SK-N-SH treated with all-trans-retinoic acid at 6 μM for 48 hours (cell line): ENCODE measurements around the gene MACROD1.
A peak's percentile ranks its signal among the peaks of the same experiment; 100 is the strongest.

Experiments
- ATAC-seq: fragments of 200-7000 bp; cut with Tn5 transposase; 3 replicates; pipeline ENCODE4 v1.9.1; 2020; ENCODE audit warnings: mild to moderate bottlenecking, moderate library complexity
- ARNTL ChIP-seq: fragments of 450-650 bp; formaldehyde crosslinking; IDR thresholded peaks from 2 replicates; pipeline ENCODE4 v1.5.0; 2020; ENCODE audit warnings: low read depth, mild to moderate bottlenecking, moderate library complexity, borderline replicate concordance
- BACH2 ChIP-seq: fragments of 250-450 bp; sonication (Bioruptor Pico); IDR thresholded peaks from 2 replicates; pipeline ENCODE4 v1.9.0; 2021; ENCODE audit warnings: mild to moderate bottlenecking, borderline replicate concordance
- CSDC2 ChIP-seq: fragments of 250-450 bp; sonication (Bioruptor Pico); IDR thresholded peaks from 2 replicates; pipeline ENCODE4 v1.5.0; 2020; ENCODE audit warnings: mild to moderate bottlenecking, moderate library complexity
- CSRNP3 ChIP-seq: fragments of 250-450 bp; sonication (Bioruptor Pico); IDR thresholded peaks from 2 replicates; pipeline ENCODE4 v1.5.1; 2021; ENCODE audit warnings: mild to moderate bottlenecking, moderate library complexity
- ESRRG ChIP-seq: fragments of 250-450 bp; sonication (Bioruptor Pico); IDR thresholded peaks from 2 replicates; pipeline ENCODE4 v1.6.1; 2021; ENCODE audit warnings: mild to moderate bottlenecking
- GLIS3 ChIP-seq: fragments of 250-450 bp; sonication (Bioruptor Pico); IDR thresholded peaks from 2 replicates; pipeline ENCODE4 v1.5.0; 2020; ENCODE audit warnings: mild to moderate bottlenecking, moderate library complexity
- ISL1 ChIP-seq: fragments of 250-450 bp; sonication (Bioruptor Pico); IDR thresholded peaks from 2 replicates; pipeline ENCODE4 v2.1.2; 2022; ENCODE audit warnings: mild to moderate bottlenecking, moderate library complexity
- OSR1 ChIP-seq: fragments of 250-450 bp; sonication (Bioruptor Pico); IDR thresholded peaks from 2 replicates; pipeline ENCODE4 v1.8.0; 2022; ENCODE audit warnings: moderate library complexity, mild to moderate bottlenecking, inconsistent platforms
- PATZ1 ChIP-seq: fragments of 250-450 bp; sonication (Bioruptor Pico); IDR thresholded peaks from 2 replicates; pipeline ENCODE4 v1.8.0; 2020; ENCODE audit warnings: mild to moderate bottlenecking, moderate library complexity, borderline replicate concordance
- PPARA ChIP-seq: fragments of 250-450 bp; sonication (Bioruptor Pico); IDR thresholded peaks from 2 replicates; pipeline ENCODE4 v1.5.0; 2020; ENCODE audit warnings: mild to moderate bottlenecking, borderline replicate concordance
- RARB ChIP-seq: fragments of 250-450 bp; sonication (Bioruptor Pico); IDR thresholded peaks from 2 replicates; pipeline ENCODE4 v1.8.0; 2021; ENCODE audit warnings: mild to moderate bottlenecking, moderate library complexity
- SNAI2 ChIP-seq: fragments of 250-450 bp; sonication (Bioruptor Pico); IDR thresholded peaks from 2 replicates; pipeline ENCODE4 v1.5.0; 2020; ENCODE audit warnings: mild to moderate bottlenecking, moderate library complexity
- TCF4 ChIP-seq: fragments of 250-450 bp; sonication (Bioruptor Pico); IDR thresholded peaks from 2 replicates; pipeline ENCODE4 v1.8.0; 2021; ENCODE audit warnings: mild to moderate bottlenecking, moderate library complexity, borderline replicate concordance
- TOX ChIP-seq: fragments of 250-450 bp; sonication (Bioruptor Pico); IDR thresholded peaks from 2 replicates; pipeline ENCODE4 v1.8.0; 2021; ENCODE audit warnings: mild to moderate bottlenecking, moderate library complexity, borderline replicate concordance
- ZC3H10 ChIP-seq: fragments of 250-450 bp; sonication (Bioruptor Pico); IDR thresholded peaks from 2 replicates; pipeline ENCODE4 v1.5.1; 2021; ENCODE audit warnings: mild to moderate bottlenecking, moderate library complexity
- ZFP3 ChIP-seq: fragments of 250-450 bp; sonication (Bioruptor Pico); IDR thresholded peaks from 2 replicates; pipeline ENCODE4 v1.5.0; 2020; ENCODE audit warnings: mild to moderate bottlenecking, moderate library complexity
- ZNF565 ChIP-seq: fragments of 450-650 bp; formaldehyde crosslinking; conservative IDR thresholded peaks from 2 replicates; pipeline ENCODE4 v1.5.0; 2020; ENCODE audit warnings: low read depth, mild to moderate bottlenecking, moderate library complexity
- ZNF70 ChIP-seq: fragments of 450-650 bp; formaldehyde crosslinking; IDR thresholded peaks from 2 replicates; pipeline ENCODE4 v1.5.0; 2020; ENCODE audit warnings: mild to moderate bottlenecking, moderate library complexity
- ZNF8 ChIP-seq: fragments of 450-650 bp; formaldehyde crosslinking; IDR thresholded peaks from 2 replicates; pipeline ENCODE4 v1.5.0; 2020; ENCODE audit warnings: mild to moderate bottlenecking, moderate library complexity
- TF ChIP-seq, protein P1 (sequence below): fragments of 250-450 bp; sonication (Bioruptor Pico); IDR thresholded peaks from 2 replicates; pipeline ENCODE4 v1.5.0; 2020; ENCODE audit warnings: mild to moderate bottlenecking, moderate library complexity
- TF ChIP-seq, protein P2 (sequence below): fragments of 250-450 bp; sonication (Bioruptor Pico); IDR thresholded peaks from 2 replicates; pipeline ENCODE4 v1.5.1; 2020; ENCODE audit warnings: low read depth, mild to moderate bottlenecking, moderate library complexity

The MACROD1 gene

GRCh38 chr11:64031001-64031400 is 134.9 kb downstream of the MACROD1 start:
- ATAC-seq, result no peak
- TF ChIP-seq BACH2 (CRISPR knock-in tag), result no peak
- TF ChIP-seq TCF4 (CRISPR knock-in tag), result no peak
- TF ChIP-seq, protein P1, sequence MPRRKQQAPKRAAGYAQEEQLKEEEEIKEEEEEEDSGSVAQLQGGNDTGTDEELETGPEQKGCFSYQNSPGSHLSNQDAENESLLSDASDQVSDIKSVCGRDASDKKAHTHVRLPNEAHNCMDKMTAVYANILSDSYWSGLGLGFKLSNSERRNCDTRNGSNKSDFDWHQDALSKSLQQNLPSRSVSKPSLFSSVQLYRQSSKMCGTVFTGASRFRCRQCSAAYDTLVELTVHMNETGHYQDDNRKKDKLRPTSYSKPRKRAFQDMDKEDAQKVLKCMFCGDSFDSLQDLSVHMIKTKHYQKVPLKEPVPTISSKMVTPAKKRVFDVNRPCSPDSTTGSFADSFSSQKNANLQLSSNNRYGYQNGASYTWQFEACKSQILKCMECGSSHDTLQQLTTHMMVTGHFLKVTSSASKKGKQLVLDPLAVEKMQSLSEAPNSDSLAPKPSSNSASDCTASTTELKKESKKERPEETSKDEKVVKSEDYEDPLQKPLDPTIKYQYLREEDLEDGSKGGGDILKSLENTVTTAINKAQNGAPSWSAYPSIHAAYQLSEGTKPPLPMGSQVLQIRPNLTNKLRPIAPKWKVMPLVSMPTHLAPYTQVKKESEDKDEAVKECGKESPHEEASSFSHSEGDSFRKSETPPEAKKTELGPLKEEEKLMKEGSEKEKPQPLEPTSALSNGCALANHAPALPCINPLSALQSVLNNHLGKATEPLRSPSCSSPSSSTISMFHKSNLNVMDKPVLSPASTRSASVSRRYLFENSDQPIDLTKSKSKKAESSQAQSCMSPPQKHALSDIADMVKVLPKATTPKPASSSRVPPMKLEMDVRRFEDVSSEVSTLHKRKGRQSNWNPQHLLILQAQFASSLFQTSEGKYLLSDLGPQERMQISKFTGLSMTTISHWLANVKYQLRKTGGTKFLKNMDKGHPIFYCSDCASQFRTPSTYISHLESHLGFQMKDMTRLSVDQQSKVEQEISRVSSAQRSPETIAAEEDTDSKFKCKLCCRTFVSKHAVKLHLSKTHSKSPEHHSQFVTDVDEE, result no peak
- no peak for TF ChIP-seq CSDC2 (CRISPR knock-in tag)
- TF ChIP-seq, protein P2, sequence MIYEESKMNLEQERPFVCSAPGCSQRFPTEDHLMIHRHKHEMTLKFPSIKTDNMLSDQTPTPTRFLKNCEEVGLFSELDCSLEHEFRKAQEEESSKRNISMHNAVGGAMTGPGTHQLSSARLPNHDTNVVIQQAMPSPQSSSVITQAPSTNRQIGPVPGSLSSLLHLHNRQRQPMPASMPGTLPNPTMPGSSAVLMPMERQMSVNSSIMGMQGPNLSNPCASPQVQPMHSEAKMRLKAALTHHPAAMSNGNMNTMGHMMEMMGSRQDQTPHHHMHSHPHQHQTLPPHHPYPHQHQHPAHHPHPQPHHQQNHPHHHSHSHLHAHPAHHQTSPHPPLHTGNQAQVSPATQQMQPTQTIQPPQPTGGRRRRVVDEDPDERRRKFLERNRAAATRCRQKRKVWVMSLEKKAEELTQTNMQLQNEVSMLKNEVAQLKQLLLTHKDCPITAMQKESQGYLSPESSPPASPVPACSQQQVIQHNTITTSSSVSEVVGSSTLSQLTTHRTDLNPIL (CRISPR knock-in tag), result no peak
- no peak for TF ChIP-seq SNAI2 (CRISPR knock-in tag)
- no peak for TF ChIP-seq PPARA (CRISPR knock-in tag)
- TF ChIP-seq ZC3H10 (CRISPR knock-in tag), result no peak
- TF ChIP-seq ARNTL (CRISPR knock-in tag), result no peak
- TF ChIP-seq RARB (CRISPR knock-in tag), result no peak
- TF ChIP-seq GLIS3, result no peak
- no peak for TF ChIP-seq TOX
- no peak for TF ChIP-seq ZNF565
- TF ChIP-seq ESRRG (CRISPR knock-in tag), result no peak
- TF ChIP-seq ZFP3 (CRISPR knock-in tag), result no peak
- no peak for TF ChIP-seq ISL1 (CRISPR knock-in tag)

DNA sequence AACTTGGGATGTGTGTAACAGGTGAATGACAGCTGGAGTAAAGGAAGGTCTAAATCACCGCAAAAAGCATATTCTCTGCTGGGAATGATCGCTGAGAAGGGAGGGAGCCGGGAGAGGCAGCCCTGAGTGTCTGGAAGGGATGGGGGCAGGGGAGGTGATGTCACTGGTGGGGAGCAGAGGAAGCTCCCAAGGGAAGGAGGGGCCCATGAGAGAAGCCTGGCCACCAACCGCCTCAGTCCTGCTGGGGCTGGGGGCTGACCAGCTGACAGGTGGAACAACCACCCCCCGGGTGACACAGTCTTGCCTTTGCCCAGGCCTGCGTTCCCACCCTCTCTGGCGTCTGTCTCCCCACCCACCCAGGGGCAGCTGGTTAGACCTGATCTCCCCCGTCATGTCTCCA is 136.1 kb downstream of the MACROD1 start:
- no peak for TF ChIP-seq ZC3H10 (CRISPR knock-in tag)
- TF ChIP-seq BACH2 (CRISPR knock-in tag), result no peak
- no peak for TF ChIP-seq ARNTL (CRISPR knock-in tag)
- no peak for TF ChIP-seq CSRNP3 (CRISPR knock-in tag)
- TF ChIP-seq PPARA (CRISPR knock-in tag), result no peak
- TF ChIP-seq ZNF70 (CRISPR knock-in tag), result no peak
- no peak for TF ChIP-seq ZFP3 (CRISPR knock-in tag)
- TF ChIP-seq OSR1 (CRISPR knock-in tag), result no peak
- TF ChIP-seq, protein P2 (CRISPR knock-in tag), result no peak
- no peak for TF ChIP-seq ISL1 (CRISPR knock-in tag)
- TF ChIP-seq, protein P1, result no peak
- TF ChIP-seq GLIS3, result no peak
- TF ChIP-seq ZNF565, result no peak
- ATAC-seq, result no peak

GRCh38 chr11:64028398-64029115 is 137.4 kb downstream of the MACROD1 start:
- ATAC-seq, result peak; percentile 20; the same call in 1 of the 3 replicates
- TF ChIP-seq ZNF8 (CRISPR knock-in tag) (no peak), ISL1 (CRISPR knock-in tag) (no peak), ESRRG (CRISPR knock-in tag) (no peak), ARNTL (CRISPR knock-in tag) (no peak), CSDC2 (CRISPR knock-in tag) (no peak), PATZ1 (CRISPR knock-in tag) (no peak), TCF4 (CRISPR knock-in tag) (no peak), BACH2 (CRISPR knock-in tag) (no peak), RARB (CRISPR knock-in tag) (no peak), PPARA (CRISPR knock-in tag) (no peak), SNAI2 (CRISPR knock-in tag) (no peak)
- TF ChIP-seq, protein P1, result no peak
